Cortex of kidney (tissue), 1 donor: ENCODE data around the gene PASD1.
"Not testable (repeated sequence)": the region's sequence is repeated elsewhere in the genome, so short reads cannot be mapped to it uniquely, and the experiment has no call there.

Experiments
- DNase-seq: peaks from one replicate; lab custom pipeline; 2025; lab: John Stamatoyannopoulos, UW

The PASD1 gene

DNA sequence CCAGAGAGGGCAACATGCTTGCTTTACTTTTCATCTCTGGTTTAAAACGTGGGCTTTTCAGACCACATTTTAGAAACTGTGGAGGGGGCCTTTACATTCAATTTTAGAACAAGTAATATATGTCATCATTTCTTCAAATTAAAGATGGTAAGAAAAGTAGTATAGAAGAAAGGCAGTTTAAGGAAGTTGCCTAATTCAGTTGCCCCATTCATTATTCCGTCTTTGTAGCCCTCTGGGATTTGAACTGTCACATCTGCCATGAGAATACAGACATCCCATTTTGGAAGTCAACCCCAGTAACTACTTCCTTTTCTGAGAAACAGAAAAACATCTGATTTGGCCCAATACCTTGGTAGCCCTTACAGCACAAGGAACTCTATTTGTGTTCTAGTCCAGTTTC lies 61.2 kb downstream of the PASD1 start:
- DNase-seq = no peak

DNA sequence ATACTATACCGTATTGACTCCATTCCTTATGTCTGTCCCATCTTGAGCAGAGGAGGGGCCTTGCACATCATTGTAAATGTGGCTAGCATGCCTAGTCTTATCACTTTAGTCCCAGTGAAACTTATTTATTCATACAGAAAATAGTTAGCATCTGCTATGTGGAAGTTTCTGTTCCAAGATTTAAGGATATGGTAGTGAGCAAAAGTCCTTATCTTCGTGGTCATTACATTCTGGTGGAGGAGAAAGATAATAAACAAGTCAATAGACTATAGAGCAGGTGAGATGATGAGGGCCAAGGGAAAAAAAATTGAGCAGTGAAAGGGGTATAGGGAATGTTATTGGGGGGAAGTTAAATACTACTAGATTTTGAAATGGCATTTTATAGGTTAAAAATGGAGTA lies 68.3 kb downstream of the PASD1 start:
- no peak for DNase-seq

DNA sequence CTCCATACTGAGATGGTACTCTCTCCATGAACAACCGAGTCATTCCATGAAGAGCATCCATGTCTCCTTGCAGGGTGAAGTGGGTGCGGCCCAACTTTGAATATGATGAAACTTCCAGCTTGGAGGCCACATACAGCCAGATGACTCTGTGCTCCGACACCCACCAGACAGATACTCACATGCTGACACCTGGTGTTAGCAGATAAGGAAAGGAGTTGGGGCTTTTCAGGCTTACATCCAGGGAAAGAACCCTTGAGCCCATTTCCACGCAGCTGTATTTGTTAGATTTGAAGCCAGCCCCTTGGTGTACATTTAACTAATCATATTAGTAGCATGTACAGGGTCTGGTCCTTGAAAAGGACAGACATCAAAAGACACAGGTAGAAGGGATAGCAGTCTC lies 69.7 kb downstream of the PASD1 start:
- DNase-seq = no peak

DNA sequence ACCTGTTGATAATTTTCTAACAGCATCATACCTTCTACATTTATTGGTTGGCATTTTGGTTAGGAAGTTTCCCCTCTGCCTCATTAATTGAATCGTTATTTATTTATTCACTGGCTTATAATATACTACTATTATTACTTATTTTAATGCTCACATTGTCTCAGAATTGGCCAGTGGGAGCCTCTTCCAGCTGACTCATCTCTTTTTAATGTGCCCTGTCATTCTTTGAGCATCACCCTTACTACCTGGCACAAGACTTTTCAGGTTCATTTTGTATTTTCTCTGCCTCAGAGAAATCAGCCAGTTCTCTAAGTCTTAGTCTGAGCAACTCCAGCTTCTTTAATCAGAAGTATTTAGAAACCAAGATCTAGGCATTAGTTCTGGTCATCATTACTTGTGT lies 71.5 kb downstream of the PASD1 start:
- no peak for DNase-seq

DNA sequence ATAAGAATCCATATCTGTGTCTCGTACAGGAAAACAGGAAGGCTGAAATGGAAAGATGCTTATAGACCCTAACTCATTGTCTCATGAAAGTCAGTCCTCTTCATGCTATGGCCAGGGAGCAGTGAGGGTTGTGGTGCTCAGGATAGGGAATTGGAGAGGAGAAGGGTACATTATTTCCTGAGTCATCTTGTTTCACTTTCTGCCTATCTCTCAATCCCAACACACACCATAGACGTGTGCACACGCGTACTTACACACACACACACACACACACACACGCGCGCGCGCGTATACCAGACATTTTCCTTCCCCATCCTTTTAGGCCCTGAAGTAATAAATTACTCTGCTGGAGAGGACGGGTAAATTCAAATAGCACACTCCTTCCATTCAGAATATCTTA lies 78.1 kb downstream of the PASD1 start:
- DNase-seq = no peak

DNA sequence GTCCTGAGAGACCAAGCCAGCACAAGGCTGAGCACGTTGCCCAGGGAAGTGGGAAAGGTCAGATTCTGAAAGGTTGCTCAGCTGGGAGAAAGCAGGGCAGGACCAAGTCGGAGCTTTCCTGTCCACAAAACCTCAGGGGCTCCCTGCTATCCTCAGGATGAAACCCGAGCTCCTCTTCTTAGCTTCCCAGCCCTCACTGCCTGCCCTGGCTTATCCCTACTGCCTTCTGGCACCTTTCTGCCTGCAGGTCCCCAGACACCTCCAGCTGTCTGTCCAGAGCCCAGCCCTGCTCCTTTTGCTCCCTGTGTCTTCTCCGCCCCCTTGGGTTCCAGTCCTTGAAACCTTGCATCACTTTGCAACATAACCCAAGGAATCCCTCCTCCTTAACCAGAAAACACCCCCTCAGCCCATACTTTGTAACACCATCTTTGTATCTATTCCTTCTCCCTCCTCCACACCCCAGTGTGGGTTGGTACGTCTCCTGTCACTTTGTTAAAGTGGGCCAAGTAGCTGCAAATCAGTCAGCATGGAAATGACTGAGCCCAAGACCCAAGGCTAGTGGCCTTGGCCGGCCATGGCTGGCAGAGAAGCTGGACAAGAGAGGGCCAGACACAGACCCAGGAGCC lies 111.8 kb downstream of the PASD1 start:
- DNase-seq = no peak

DNA sequence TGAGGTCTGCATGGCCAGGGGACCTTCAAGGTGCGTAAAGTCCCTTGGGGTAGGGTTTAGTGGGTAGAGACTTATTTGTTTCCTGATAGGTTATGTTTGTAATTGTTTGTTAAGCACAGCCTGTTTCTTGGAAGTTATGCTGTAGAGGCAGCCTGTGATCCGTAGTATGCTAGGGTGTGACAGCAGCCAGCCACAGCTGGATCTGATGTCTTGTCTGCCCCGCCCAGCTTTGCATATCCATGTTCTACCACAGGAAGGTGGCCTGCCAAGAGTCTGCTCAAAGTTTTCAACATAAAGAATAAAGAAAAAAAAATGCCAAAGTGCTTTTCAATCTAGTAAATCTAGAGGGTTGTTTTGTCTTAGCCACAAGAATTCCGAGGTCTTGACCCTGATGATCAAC lies 112.7 kb downstream of the PASD1 start:
- DNase-seq = no peak

DNA sequence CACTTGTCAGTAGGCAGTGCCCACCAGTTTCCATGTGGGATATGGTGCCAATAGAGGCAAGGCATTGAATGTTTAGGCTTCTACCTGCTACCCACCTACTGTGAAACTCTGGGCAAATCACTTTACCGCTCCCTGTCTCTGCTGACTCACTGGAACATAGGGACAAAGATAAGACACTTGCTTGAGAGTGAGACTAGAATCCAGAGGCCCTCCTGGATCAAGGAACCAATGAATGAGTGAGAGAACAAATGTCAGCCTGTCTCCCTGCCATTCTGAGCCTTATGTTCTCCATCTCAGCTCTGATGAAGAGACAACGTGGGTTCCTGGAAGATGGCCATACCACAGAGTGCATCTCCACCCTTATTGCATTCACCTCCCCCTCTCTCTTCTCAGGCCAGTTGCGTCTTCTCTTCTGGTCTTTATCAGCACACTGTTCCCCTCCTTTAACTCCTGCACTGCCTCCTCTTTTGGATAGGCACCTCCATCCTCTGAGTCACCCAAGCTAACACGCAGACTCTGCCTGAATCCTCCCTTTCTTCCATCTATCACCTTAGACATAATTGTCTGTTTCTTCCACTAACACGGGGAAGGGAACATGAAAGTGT lies 116.4 kb downstream of the PASD1 start:
- no peak for DNase-seq

DNA sequence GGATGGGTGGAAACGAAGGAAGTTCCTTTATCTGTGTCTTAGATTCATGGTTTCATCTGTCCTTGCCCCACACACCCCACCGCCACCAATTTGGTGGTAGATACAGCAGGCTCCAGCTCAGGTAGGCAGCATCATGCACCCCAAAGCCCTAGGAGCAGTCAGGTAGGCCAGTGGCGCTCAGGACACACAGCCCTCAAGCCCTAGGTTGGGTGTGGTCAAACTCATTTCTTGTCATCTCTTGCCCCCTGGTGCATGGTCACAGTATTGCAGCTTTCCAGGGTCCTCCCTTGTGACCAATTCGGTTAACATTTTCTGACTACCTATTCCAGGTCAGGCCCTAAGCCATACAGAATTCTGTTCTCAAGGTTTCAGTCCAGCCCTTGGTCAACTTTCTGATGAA lies 117.3 kb downstream of the PASD1 start:
- DNase-seq = no peak

DNA sequence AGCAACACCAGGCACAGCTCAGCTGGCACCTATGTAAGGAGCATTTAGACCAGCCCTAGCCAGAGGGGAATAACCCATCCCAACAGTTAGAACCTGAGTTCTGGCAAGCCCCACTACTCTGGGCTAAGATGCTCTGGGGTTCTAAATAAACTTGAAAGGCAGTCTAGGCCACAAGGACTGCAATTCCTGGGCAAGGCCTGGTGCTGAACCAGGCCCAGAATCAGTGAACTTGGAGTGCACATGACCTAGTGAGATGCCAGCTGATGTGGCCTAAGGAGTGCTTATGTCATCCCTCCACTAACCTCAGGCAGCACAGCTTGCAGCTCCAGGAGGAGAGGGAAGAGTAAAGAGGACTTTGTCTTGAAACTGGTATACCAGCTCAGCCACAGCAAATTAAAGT lies 124.2 kb downstream of the PASD1 start:
- DNase-seq = no peak

DNA sequence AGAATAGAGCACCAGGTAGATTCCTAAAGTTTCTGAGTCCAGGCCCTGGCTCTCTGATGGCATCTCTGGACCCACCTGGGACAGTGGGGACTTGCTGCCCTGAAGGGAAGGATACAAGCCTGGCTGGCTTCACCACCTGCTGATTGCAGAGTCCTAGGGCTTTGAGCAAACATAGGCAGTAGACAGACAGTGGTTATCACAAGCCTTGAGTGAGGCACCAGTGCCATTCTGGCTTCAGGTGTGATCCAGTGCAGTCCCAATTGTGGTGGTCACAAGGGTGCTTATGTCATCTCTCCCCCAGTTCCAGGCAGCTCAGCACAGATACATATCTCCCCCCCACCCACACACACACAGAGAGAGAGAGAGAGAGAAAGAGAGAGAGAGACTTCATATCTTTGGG lies 125.2 kb downstream of the PASD1 start:
- no peak for DNase-seq

DNA sequence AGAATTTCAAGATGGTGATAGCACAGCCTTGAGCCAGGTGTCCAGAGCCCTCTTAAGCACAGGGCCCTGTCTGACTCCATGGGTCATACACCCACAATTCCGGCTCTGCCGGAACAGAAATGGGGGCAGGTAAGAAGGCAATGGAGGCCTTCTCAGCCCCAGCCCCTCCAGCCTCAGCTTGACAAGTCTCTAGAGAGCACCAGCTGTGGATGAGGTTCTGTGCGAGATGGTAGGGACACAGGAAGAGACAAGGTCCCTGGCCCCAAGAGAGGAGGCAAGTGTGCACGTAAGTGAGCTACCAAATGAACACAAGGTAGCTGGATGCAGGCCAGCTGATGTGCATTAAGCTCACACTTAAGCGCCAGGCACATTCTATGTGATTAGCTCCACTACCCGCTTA lies 129.3 kb downstream of the PASD1 start:
- DNase-seq = no peak

DNA sequence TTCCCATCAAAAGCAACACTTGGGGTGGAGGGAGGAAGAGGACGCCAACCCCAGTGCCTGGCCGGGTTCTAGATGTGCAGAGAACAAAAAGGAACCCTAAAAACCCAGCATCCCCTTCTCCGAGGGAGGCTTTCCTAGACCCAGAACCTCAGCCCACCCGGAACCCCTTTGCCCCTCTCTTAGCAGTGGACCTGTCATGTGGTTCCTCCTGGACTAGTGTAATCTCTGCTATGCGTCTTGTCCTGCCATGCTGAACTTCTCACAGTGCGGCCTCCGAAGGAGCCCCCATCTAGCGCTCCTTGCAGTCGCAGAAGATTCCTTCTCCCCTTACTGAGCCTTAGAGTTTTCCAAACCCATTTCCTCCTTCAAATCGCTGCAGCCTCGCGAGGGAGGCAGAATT lies 130.6 kb downstream of the PASD1 start:
- DNase-seq = no peak

DNA sequence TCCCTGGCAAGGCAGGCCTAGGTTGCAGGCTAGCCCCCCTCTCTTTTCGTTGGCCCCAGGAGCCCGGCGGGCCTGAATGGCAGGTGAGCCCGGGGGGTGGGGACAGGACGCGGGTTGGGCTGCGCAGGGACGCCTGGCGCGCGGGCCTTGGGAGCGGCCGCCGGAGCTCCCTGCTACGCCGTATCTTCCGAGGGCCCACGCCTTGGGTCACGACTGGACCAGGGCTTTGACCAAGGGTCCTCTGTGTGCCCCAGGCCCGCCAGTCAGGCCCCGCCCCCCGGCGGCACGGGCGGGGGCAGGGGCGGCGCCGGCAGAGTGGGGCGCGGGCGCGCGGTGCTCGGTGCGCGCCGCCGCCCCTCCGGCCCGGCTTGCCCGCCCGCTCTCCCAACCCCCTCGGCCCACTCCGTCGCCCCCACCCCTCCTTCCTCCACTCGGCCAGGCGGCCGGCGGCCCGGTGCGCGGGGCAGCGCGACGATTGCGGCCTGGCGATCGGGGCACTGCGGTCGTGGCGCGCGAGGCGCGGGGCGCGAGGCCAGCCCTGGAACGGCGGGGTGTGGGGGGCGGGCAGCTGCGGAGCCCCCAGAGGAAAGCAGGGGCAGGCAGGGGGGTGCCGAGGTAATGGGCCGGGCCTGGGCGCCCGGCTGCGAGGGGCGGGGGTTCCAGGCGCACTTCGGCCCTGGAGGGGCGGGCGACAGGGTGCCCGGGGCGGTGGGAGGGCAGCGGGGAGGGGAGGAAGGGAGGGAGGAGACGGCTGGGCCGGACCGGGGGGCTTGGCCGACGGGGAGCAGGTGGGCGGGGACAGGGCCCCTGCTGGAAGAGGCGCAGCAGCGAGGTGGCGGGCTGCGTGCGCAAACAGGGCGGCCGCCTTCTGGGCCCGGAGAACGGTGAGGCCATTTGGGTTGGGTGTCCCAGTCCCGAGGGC lies 131.4 kb downstream of the PASD1 start, which contains the start of gene PRRG3:
TSS of gene PRRG3 (plus strand) at position 798 of the 922 bp plus-strand sequence. CDS start 3,357 bp downstream, outside the sequence.
- no peak for DNase-seq

DNA sequence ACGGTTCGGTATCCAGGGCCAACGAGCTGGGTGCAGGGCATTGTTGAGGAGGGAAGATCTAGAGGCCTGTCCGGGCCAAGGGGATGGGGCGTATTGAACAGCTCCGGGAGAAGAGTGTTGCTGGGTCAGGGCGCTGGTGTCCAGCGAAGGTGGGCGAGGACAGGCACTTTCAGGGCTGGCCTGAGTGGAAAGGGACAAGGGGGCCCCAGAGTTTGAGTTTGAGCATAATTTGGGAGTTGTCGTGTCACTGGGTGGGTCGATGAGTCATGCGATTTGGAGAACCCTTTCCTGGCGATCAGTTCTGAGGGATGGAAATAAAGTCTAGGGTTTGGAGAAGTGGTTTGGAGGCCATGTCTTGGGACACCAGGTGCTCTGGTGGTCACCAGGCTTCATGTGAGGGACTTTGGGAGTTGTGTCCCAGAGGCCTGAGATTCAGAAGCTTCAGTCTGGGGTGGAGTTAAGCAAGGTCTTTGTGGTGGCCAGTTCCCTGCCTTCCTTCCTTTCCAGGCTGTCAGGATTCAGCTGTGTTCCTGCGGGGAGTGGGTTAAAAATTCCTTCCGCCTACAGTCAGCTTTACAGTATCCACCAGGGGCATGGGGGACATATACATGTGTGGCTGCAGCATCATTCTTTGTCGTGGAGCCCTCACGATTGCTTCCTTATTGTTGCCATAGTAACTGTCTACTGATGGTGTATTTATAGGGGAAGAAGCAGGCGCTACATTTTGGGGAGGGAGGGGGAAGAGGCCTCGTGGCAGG lies 132.3 kb downstream of the PASD1 start:
- no peak for DNase-seq

DNA sequence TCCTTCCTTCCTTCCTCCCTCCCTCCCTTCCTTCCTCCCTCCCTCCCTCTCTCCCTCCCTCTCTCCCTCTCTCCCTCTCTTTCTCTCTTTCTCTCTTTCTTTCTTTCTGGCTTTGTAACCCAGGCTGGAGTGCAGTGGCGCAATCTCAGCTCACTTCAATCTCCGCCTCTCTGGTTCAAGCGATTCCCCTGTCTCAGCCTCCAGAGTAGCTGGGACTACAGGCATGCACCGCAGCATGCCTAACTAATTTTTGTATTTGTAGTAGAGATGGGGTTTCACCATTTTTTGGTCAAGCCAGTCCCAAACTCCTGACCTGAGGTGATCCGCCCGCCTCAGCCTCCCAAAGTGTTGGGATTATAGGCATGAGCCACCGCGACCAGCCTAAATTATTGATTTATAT lies 133.6 kb downstream of the PASD1 start:
- DNase-seq = not testable (repeated sequence)

DNA sequence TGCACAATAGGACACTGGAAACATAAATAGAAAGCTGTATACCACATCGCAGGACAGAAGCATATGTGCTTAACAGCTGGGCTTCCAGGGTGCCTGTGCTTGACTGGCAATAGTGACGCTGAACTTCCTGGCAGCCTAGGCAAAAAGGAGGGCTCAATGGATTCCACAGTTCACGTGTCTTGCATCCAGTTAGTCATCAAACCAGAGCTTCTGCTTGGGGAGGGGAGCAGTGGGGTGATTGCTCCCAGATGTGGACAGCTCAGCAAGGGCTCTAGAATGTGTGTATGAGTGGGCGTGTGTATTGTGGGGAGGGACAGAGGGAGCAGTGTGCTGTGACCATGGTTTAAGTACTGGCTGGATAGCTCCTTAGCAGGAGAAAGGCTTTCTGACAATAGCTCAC lies 134.0 kb downstream of the PASD1 start:
- no peak for DNase-seq

DNA sequence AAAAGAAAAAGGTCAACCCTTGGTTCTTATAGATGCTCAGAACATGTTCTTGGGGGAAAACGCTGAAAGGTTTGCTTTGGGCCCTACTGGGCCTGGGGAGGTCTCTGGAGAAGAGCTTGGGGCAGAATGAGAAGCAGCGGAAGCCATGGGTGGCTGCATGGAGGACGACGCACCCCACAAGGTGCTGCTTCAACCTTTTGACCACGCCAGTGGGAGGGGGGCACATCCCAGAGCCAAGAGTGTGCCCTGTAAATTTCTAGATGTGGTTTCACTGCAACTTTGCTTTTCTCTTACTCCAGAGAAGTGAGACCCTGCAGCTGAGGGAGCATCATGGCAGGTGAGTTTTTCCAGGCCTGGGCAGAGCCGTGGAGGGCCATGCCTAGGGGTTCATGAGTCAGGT lies 135.0 kb downstream of the PASD1 start:
- no peak for DNase-seq

DNA sequence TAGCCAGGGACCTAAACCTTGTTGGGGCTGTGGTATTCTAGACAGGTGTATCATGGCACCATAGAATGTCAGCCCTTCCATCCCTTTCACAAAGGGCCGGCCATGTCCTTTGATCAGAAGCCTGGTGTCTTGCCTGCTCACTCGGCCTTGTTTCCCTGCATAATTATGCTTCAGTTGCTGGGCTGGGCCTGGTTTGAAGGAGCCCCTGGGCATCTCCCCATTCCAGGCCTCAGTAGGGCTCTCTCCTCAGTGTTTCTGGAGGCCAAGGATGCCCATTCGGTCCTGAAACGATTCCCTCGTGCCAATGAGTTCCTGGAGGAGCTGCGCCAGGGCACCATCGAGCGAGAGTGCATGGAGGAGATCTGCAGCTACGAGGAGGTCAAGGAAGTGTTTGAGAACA lies 136.3 kb downstream of the PASD1 start:
- no peak for DNase-seq

DNA sequence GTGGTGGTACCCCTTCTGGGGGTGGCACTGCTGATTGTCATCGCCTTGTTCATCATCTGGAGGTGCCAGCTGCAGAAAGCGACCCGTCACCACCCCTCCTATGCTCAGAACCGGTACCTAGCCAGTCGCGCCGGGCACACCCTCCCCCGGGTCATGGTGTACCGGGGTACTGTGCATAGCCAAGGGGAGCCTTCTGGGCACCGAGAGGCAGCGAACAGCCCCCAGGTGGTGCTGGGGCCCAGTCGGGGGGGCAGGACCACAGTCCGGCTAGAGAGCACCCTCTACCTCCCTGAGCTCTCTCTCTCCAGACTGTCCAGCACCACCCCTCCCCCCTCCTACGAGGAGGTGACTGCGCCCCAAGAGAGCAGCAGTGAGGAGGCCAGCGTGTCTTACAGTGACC lies 137.1 kb downstream of the PASD1 start:
- DNase-seq = no peak

DNA sequence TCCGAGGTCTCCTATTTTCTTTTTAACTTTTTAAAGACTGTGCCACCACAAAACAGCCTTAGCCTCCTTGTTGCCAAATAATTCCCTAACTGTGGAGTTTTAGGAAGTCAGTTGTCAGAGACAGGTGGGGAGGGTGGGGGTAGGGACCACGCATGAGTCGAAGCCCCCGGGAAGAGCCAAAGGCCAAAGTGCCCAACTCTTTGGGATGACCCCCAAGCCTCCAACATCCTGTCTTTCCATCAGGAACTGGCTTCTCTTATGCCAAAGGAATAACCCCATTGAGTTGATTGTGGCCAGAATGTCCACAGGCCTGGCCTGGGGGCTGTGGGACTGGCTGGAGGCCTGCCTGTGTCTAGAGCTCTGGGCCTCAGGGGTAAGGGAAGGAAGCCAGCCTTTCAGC lies 137.6 kb downstream of the PASD1 start:
- no peak for DNase-seq

DNA sequence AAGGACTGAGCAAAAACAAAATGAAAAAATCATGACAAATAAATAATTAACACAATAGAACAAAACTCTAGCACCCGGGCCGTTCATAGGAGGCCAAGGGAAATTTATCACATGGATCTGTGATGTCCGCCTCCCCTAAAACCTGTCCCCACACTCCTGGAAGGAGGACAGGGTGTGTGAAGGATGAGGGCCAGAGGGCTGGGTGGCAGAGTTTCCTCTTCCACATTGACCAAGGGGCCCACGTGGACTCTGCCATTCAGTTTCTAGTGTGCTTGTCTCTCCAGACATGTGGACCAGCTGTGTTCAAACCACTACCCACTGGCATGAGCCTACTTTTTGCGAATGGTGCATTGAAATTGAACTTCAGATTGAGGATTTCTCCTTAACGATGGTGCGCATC lies 138.1 kb downstream of the PASD1 start:
- DNase-seq = no peak
